Endothelial cell of umbilical vein (primary cell): ENCODE measurements around the gene FBH1.

Experiments used
- POLR2A ChIP-seq: IDR thresholded peaks from 2 replicates; pipeline ENCODE4 v1.6.1; 2012; ENCODE audit warnings: low read depth, mild to moderate bottlenecking, control low read depth, low read length
- TF ChIP-seq, protein P1 (sequence below), 2 donors: IDR thresholded peaks; 1 replicate in 1 of 2; 2 replicates in 1 of 2; pipeline ENCODE4 v1.5.1; 2011; ENCODE audit warnings: low read length in 2 of 2, mild to moderate bottlenecking in 2 of 2, moderate library complexity in 2 of 2, control low read depth in 1 of 2, inconsistent platforms in 1 of 2, low read depth in 1 of 2; ENCODE audit not compliant: insufficient read depth in 1 of 2; ENCODE audit errors: extremely low read depth in 1 of 2

DNA sequence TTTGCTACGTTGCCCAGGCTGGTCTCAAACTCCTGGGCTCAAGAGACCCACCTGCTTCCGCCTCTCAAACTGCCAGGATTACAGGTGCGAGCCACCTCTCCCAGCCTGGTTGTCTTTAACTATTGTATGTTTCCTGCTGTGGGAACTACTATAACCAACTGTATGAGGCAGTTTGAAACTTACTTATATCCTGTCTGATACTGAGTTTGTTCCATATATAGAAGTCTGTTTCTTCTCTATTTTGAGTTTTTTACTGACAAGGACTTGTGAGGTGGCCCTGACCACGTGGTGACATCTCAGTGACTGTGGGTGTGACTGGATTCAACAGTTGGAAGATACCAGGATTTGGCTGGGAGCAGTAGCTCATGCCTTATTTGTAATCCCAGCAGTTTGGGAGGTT lies 14.2 kb downstream of the FBH1 start:
- TF ChIP-seq, protein P1, sequence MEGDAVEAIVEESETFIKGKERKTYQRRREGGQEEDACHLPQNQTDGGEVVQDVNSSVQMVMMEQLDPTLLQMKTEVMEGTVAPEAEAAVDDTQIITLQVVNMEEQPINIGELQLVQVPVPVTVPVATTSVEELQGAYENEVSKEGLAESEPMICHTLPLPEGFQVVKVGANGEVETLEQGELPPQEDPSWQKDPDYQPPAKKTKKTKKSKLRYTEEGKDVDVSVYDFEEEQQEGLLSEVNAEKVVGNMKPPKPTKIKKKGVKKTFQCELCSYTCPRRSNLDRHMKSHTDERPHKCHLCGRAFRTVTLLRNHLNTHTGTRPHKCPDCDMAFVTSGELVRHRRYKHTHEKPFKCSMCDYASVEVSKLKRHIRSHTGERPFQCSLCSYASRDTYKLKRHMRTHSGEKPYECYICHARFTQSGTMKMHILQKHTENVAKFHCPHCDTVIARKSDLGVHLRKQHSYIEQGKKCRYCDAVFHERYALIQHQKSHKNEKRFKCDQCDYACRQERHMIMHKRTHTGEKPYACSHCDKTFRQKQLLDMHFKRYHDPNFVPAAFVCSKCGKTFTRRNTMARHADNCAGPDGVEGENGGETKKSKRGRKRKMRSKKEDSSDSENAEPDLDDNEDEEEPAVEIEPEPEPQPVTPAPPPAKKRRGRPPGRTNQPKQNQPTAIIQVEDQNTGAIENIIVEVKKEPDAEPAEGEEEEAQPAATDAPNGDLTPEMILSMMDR (IDR thresholded peaks at IDR 0.05; ENCODE audit: extremely low read depth in 1 of 2, insufficient read depth in 1 of 2, low read depth in 1 of 2, low read length in 2 of 2): no peak
- no peak for TF ChIP-seq POLR2A
